HG03432 (cell line): ENCODE data around the gene OTOR.

Source experiments
- ATAC-seq: cut with Tn5 transposase; IDR thresholded peaks from one replicate; pipeline ENCODE4 v1.9.1; 2021; ENCODE audit warnings: mild to moderate bottlenecking, moderate library complexity; ENCODE audit not compliant: unreplicated experiment

OTOR gene

DNA sequence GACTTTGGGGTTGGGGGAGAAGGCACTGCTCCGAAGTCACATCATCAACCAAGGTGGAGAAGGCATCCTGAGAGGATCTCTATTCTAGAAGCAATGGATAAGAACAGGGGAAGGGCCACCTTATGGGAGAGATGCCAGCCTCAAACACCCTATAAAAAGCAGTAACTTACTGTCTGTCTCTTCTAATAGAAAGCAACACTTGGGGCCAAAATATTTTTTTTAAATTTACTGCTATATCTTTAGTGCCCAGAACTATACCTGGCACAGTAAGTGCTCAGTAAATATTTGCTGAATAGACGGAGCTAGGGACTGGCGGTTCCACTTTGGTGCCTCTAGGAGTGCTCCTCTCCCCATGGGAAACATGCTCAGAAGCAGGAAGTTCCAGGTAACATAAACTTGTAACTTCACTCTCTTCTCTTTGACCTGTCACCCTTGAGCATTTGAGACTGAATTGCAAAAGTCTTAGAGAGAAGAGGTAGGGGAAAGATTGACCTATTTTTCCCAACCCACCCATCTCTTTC, 807 bp upstream of the OTOR start:
- no peak for ATAC-seq

DNA sequence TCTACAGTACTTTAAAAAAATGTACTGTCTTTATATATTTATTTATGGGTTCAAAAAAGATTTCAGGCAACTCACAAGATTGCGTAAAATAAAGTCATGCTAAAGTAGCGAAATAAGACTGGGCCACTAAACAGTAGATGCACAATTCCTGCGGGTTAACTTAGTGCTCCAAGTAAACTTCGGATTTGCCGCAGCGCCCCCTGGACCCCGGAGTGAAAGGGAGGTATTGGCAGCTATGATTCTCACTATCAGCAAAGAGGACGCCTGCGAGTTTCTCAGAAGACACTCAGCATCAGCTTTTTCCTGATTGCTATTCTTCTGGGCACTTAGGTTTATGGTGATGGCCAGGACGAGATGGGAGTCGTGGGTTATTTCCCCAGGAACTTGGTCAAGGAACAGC, 1.4 kb downstream of the OTOR start:
- no peak for ATAC-seq

GRCh38 chr20:16752082-16752481, 3.9 kb downstream of the OTOR start:
- ATAC-seq: no peak

GRCh38 chr20:16752901-16753300, 4.7 kb downstream of the OTOR start:
- no peak for ATAC-seq

GRCh38 chr20:16758454-16759180, 10.5 kb downstream of the OTOR start:
- ATAC-seq: peak; percentile 56

GRCh38 chr20:16759181-16759563, 11.0 kb downstream of the OTOR start:
- ATAC-seq: peak; percentile 21

DNA sequence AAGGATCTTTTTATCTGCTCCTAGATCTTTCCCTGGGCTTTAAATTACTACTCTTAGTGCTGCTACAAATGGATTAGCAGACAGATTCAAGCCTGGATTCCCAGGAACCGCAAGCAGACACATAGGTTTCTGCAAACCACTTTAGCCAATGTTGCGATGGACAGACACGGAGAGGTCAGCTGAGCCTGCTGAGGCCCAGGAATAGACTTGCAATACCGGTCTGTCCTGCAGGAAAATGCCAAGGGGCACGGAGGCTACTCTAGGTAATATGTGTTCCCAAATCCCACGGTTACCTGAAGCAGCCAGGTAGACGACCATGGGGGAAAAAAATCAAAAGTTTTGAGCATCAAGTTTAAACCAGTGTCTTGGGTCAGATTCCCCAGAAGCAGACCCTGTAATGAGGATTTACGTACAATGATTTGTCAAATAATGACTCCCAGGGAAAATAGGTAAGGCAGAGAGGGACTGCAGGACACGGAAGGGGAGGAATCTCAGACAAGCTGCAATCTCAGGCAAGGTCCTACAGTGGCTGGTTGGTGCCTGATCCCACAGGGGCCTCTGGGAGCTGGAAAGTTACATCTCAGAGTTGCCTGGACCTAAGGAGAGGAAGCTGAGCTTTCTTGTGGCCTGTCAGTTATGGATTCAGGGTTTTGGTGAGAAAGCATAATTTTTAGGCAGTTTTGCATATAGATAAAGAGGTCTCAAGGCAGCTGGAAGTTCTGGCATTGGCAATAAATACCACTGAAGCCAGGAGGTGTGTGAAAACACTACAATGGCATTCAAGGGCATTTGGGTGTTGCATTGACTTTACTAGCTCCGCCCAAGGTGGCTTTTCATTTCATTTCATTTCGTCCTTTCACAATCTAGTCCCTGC, 12.5 kb downstream of the OTOR start:
- ATAC-seq: no peak

DNA sequence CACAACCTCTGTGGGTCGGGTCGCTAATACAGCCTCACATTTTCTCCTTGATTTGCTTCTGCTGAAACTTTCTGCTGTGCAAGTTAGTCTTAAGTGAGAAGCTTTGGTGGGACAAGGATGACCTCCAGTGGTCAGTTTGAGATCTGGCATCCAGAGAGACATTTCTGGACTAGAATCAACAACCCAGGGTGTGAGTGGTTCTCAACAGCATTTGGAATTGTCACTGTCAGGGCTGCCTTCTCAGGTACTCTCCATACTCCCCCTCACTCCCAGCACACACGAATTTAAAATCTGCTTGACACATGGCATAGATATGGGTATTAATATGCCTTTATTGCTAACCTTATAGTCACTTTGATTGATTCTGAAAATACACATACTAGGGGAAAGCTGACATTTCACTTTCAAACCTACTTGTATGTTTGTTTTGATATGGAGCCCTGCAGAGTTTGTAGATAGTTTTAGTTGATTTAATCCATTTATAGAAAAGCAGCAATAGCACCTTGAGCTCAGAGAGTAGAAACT, 13.2 kb downstream of the OTOR start:
- ATAC-seq: peak; percentile 77

DNA sequence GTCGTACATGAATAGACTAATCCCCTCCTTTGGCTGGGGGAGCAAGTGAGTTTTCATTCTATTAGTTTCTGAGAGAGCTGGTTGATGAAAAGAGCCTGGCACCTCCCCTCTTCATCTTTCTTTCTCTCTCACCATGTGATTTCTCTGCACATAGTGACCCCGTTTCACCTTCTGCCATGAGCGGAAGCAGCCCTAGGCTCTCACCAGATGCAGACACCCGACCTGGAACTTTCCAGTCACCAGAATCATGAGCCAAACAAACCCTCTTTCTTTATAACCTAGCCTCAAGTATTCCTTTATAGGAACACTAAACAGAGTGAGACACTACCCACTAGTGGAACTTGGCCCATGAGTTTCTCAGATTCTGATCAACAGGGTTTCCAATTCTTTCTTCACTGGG, 16.4 kb downstream of the OTOR start:
- ATAC-seq: no peak

GRCh38 chr20:16771213-16771612, 23.1 kb downstream of the OTOR start:
- ATAC-seq: no peak

- ATAC-seq: no peak
These were observed 27.8 kb downstream of the OTOR start for GRCh38 chr20:16775961-16776360.

- ATAC-seq: no peak
These were observed 29.0 kb downstream of the OTOR start for GRCh38 chr20:16777126-16777525.

GRCh38 chr20:16778159-16778558, 30.0 kb downstream of the OTOR start:
- no peak for ATAC-seq

DNA sequence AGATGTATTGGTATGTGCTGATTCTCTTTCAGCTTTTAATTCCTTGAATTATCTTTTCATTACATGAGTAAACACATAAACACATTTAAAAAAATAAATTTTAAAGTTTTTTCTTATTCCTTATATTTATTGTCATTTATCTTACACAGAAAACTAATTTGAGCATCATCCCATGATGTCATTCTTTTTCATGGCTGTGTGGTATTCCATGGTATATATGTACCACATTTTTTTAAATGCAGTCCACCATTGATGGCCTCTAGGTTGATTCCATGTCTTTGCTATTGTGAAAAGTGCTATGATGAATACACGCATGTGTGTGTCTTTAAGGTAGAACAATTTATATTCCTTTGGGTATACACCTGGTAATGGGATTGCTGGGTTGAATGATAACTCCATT, 33.3 kb downstream of the OTOR start:
- no peak for ATAC-seq

DNA sequence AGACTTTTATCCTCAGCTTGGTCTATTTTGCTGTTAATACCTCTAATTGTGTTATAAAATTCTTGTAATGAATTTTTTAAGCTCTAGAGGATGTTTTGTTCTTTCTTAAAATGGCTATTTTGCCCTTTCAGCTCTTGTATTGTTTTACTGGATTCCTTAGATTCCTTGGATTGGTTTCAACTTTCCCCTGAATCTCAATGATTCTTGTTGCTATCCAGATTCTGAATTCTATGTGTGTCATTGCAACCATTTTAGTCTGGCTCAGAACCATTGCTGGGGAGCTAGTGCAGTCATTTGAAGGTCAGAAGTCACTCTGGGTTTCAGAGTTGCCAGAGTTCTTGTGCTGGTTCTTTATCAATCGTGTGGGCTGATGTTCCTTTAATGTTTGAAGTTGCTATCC, 37.1 kb downstream of the OTOR start:
- ATAC-seq: no peak
